Tibial artery (tissue), 4 donors: Measurements from ENCODE around the gene CD24.
A peak's percentile ranks its signal among the peaks of the same experiment; 100 is the strongest.
"Not testable (repeated sequence)": the region's sequence is repeated elsewhere in the genome, so short reads cannot be mapped to it uniquely, and the experiment has no call there.

Experiments
- DNase-seq, 2 donors: peaks; one replicate each; pipeline ENCODE4 v3.0.0-alpha.2; 2019
- H3K27ac ChIP-seq, 2 donors: fragments of 200-600 bp; sonication (generic) in 1 of 2; 1 replicate in 1 of 2; 2 replicates in 1 of 2; pipeline ENCODE4 v1.5.1; 2018 to 2019; ENCODE audit warnings: mild to moderate bottlenecking in 1 of 2
- H3K27me3 ChIP-seq, 2 donors: fragments of 200-600 bp; sonication (generic) in 1 of 2; one replicate each; pipeline versions ENCODE4 v1.5.1 to v1.6.0; 2016 to 2019
- H3K36me3 ChIP-seq, 3 donors: fragments of 200-600 bp; sonication (generic) in 2 of 3; one replicate each; pipeline ENCODE4 v1.5.1; 2016 to 2019; ENCODE audit warnings: mild to moderate bottlenecking in 2 of 3
- H3K4me1 ChIP-seq, 4 donors: fragments of 200-600 bp; sonication (generic) in 2 of 4; 1 replicate in 3 of 4; 2 replicates in 1 of 4; pipeline ENCODE4 v1.5.1; 2016 to 2019
- H3K4me3 ChIP-seq, 2 donors: fragments of 200-600 bp; sonication (generic) in 1 of 2; 1 replicate in 1 of 2; 2 replicates in 1 of 2; pipeline ENCODE4 v1.5.1; 2018 to 2019; ENCODE audit warnings: mild to moderate bottlenecking in 2 of 2
- H3K9me3 ChIP-seq, 3 donors: fragments of 200-600 bp; sonication (generic) in 1 of 3; one replicate each; pipeline ENCODE4 v1.5.1; 2016 to 2019
- CTCF ChIP-seq, 2 experiments: fragments of 200-600 bp in 1 of 2; fragments of 450-650 bp in 1 of 2; IDR thresholded peaks; one replicate each; pipeline ENCODE4 v1.5.1; 2017 to 2019; ENCODE audit warnings: antibody characterized with exemption in 2 of 2, mild to moderate bottlenecking in 1 of 2, moderate library complexity in 1 of 2
- intact Hi-C: fragments of 100-400 bp; cut with DNase I; formaldehyde crosslinking; loops from one replicate; pipeline ENCODE4 v1.15.0; 2023; ENCODE audit warnings: low total_unique reads

The CD24 gene

GRCh38 chr6:106973836-106974335 lies 643 bp downstream of the CD24 start:
- Histone ChIP-seq H3K36me3 (no peaks in the 10 kb centered on the region), H3K27me3 (peaks cover 3 to 71% of the 10 kb centered on the region in 2 donors), H3K4me1 (peaks cover 0 to 25% (median 21%) of the 10 kb centered on the region in 4 donors), H3K27ac (no peak overlapping the region), H3K9me3 (no peaks in the 10 kb centered on the region), H3K4me3 (peak overlapping the region; percentile 2 to 60)
- intact Hi-C loops = loop anchor here (10.0 kb wide), 1 partner anchor 529 kb away; no protein-coding TSS in a partner anchor
- DNase-seq = no peak
- no peak for TF ChIP-seq CTCF (IDR thresholded peaks at IDR 0.05)

GRCh38 chr6:106973018-106973835 lies 1.3 kb downstream of the CD24 start:
- peak overlapping the region; percentile 2 to 60 for H3K4me3 ChIP-seq
- H3K27ac ChIP-seq = no peak overlapping the region
- TF ChIP-seq CTCF (IDR thresholded peaks at IDR 0.05) = no peak
- H3K4me1 ChIP-seq = peaks cover 0 to 25% (median 21%) of the 10 kb centered on the region in 4 donors
- H3K9me3 ChIP-seq = no peaks in the 10 kb centered on the region
- no peak for DNase-seq
- H3K36me3 ChIP-seq = no peaks in the 10 kb centered on the region
- peaks cover 3 to 69% of the 10 kb centered on the region in 2 donors for H3K27me3 ChIP-seq
- intact Hi-C loops = loop anchor here (10.0 kb wide), 1 partner anchor 528 kb away; no protein-coding TSS in a partner anchor

- H3K27ac ChIP-seq = no peak overlapping the region
- peaks cover 0 to 25% (median 21%) of the 10 kb centered on the region in 4 donors for H3K4me1 ChIP-seq
- intact Hi-C loops = loop anchor here (10.0 kb wide), 1 partner anchor 528 kb away; no protein-coding TSS in a partner anchor
- H3K9me3 ChIP-seq = no peaks in the 10 kb centered on the region
- no peak for TF ChIP-seq CTCF (IDR thresholded peaks at IDR 0.05)
- H3K4me3 ChIP-seq = no peak overlapping the region
- DNase-seq = no peak
- no peaks in the 10 kb centered on the region for H3K36me3 ChIP-seq
- H3K27me3 ChIP-seq = peaks cover 3 to 65% of the 10 kb centered on the region in 2 donors
Measured at GRCh38 chr6:106972500-106972899, 2.0 kb downstream of the CD24 start.

- intact Hi-C loops = loop anchor here (10.0 kb wide), 1 partner anchor 526 kb away; no protein-coding TSS in a partner anchor
- not testable (repeated sequence) for DNase-seq, H3K9me3 ChIP-seq, H3K36me3 ChIP-seq, H3K4me3 ChIP-seq, H3K27ac ChIP-seq
- peaks cover 0 to 24% (median 21%) of the 10 kb centered on the region in 4 donors for H3K4me1 ChIP-seq
- H3K27me3 ChIP-seq = peaks cover 3 to 49% of the 10 kb centered on the region in 2 donors
Measured at GRCh38 chr6:106970769-106971168, 3.8 kb downstream of the CD24 start.

GRCh38 chr6:106967936-106968555 lies 6.5 kb downstream of the CD24 start:
- Histone ChIP-seq H3K9me3 (no peaks in the 10 kb centered on the region), H3K27me3 (peaks cover 0 to 23% of the 10 kb centered on the region in 2 donors), H3K27ac (no peak overlapping the region), H3K4me3 (no peak overlapping the region), H3K4me1 (peaks cover 0 to 3% (median 0%) of the 10 kb centered on the region in 4 donors), H3K36me3 (no peaks in the 10 kb centered on the region)
- intact Hi-C loops = no loop called here
- no peak for DNase-seq
- no peak for TF ChIP-seq CTCF (IDR thresholded peaks at IDR 0.05)
